ENCODE results near the gene PCDH10.
A peak's percentile ranks its signal among the peaks of the same experiment; 100 is the strongest.
"Not testable (repeated sequence)": the region's sequence is repeated elsewhere in the genome, so short reads cannot be mapped to it uniquely, and the experiment has no call there.

Gene PCDH10

DNA sequence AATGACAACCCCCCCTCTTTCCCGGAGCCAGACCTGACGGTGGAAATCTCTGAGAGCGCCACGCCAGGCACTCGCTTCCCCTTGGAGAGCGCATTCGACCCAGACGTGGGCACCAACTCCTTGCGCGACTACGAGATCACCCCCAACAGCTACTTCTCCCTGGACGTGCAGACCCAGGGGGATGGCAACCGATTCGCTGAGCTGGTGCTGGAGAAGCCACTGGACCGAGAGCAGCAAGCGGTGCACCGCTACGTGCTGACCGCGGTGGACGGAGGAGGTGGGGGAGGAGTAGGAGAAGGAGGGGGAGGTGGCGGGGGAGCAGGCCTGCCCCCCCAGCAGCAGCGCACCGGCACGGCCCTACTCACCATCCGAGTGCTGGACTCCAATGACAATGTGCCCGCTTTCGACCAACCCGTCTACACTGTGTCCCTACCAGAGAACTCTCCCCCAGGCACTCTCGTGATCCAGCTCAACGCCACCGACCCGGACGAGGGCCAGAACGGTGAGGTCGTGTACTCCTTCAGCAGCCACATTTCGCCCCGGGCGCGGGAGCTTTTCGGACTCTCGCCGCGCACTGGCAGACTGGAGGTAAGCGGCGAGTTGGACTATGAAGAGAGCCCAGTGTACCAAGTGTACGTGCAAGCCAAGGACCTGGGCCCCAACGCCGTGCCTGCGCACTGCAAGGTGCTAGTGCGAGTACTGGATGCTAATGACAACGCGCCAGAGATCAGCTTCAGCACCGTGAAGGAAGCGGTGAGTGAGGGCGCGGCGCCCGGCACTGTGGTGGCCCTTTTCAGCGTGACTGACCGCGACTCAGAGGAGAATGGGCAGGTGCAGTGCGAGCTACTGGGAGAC is 1.6 kb downstream of the PCDH10 start:
- peak; percentile 74 for DNase-seq

DNA sequence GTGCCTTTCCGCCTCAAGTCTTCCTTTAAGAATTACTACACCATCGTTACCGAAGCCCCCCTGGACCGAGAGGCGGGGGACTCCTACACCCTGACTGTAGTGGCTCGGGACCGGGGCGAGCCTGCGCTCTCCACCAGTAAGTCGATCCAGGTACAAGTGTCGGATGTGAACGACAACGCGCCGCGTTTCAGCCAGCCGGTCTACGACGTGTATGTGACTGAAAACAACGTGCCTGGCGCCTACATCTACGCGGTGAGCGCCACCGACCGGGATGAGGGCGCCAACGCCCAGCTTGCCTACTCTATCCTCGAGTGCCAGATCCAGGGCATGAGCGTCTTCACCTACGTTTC is 2.2 kb downstream of the PCDH10 start:
- no peak for DNase-seq

DNA sequence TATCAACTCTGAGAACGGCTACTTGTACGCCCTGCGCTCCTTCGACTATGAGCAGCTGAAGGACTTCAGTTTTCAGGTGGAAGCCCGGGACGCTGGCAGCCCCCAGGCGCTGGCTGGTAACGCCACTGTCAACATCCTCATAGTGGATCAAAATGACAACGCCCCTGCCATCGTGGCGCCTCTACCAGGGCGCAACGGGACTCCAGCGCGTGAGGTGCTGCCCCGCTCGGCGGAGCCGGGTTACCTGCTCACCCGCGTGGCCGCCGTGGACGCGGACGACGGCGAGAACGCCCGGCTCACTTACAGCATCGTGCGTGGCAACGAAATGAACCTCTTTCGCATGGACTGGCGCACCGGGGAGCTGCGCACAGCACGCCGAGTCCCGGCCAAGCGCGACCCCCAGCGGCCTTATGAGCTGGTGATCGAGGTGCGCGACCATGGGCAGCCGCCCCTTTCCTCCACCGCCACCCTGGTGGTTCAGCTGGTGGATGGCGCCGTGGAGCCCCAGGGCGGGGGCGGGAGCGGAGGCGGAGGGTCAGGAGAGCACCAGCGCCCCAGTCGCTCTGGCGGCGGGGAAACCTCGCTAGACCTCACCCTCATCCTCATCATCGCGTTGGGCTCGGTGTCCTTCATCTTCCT is 2.7 kb downstream of the PCDH10 start:
- DNase-seq, result peak; percentile 85

DNA sequence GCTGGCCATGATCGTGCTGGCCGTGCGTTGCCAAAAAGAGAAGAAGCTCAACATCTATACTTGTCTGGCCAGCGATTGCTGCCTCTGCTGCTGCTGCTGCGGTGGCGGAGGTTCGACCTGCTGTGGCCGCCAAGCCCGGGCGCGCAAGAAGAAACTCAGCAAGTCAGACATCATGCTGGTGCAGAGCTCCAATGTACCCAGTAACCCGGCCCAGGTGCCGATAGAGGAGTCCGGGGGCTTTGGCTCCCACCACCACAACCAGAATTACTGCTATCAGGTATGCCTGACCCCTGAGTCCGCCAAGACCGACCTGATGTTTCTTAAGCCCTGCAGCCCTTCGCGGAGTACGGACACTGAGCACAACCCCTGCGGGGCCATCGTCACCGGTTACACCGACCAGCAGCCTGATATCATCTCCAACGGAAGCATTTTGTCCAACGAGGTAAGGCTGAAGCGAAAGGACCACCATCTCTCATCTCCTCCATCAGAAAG is 3.3 kb downstream of the PCDH10 start:
- DNase-seq, result peak; percentile 66

DNA sequence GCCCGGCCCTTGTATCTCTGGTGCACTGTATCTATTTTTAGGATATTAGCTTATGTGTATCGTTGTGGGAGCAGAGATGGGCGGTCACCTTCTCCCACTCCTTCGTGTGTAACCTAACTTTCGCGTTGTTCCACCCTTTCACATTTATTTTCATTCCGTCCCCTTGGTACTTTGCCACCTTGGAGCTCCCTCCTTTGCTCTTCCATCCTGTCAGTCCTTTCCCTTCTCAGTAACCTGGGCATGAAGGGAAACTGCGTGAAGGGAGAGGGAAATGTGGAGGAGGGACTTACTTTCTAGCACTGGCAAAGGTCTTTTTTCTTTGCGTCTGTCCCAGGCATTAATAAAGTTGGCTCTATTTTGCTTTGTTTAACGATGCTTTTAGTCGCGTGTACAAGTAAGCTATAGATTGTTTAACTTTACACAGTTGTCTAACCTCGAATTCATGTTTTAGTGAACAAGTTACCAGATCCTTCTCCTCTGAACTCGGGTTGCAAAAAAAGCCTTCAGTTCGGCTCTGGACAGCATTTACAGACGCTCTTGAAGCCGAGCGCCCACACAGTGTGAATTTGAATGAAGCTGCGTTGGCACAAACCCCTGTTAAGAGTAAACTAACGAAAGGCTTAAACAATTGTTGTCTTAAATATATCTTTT is 3.9 kb downstream of the PCDH10 start:
- DNase-seq, result peak; percentile 51

DNA sequence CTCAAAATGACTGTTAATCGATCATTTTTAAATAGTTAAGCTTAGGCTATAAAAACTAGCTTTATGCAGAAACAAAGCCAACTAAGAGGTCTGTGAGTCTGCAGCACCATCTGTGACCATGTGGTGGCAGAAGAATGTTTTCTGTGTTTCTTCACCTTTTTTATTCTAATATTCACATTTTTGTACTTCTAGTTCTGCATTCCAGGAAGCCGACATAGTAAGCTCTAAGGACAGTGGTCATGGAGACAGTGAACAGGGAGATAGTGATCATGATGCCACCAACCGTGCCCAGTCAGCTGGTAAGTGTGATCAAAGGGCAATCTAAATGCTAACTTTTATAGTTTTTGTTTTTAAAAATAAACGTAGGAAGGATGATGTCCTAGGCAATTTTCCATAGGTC is 5.6 kb downstream of the PCDH10 start:
- peak; percentile 49 for DNase-seq

DNA sequence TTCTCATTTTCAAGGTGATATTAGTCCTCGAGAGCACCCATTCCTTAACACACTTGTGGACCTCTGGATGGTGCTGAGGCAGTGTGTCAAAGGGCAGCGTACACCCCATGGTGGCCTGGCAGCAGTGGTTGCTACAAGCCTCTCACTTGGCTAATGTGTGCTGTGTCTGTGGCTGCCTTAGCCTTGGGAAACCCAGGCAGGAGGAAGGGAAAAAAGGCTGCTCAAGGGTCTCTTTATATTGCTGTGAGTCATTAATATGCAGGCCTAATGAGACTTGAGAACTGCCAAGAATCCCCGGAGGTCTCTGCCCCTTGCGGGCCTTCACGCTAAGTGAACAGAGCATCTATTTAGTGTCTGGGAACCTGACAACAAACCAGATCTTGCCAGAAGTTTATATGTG is 7.0 kb downstream of the PCDH10 start:
- peak; percentile 74 for DNase-seq

DNA sequence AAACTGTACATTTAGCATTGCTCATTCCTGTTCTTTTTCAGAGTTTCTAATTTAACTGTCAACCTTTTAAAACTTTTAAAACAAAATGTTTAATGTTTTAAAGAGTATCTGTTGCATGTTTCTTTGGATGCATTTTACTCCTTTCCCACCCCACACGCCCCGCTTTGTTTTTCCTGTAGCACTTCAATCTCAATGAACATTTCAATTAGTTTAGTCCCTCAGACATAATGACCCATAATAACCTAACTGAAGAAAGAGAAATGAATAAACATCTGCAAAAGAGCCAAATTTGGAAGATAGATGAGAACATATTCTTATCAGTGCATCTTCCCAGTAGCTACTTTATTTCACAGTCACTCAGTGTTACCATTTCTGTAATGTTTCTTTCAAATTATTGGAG is 7.5 kb downstream of the PCDH10 start:
- no peak for DNase-seq

DNA sequence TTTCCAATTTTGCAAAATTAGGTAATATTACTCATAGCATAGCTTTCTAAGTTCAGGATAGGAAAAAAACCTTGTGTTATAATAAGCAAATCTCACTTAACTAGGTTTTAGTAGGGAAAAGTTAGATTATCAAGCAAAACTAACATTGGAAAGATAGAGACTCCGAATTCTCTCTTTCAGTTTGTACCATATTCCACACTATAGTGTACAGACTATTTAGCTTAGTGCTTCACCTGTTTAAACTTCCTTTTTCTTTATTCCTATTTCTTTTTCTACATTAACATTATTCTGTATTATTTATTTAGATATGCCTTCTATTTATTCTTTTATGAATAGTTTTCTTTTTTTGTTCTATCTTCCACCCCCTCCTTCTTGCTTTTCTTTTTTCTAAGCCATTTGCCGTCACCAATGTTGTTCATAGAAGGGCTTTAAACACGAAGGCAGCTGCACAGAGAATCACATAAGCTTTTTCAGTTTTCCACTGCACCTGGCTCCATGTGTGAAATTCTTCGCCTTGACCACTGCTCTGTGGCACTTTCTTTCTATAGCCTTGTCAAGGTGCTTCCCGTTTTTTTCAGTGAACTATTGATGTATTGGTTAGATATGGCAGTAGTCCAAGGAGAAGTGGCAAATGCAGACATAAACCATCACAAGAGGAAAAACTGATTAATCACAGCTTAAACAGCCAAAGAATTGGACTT is 8.5 kb downstream of the PCDH10 start:
- no peak for DNase-seq

DNA sequence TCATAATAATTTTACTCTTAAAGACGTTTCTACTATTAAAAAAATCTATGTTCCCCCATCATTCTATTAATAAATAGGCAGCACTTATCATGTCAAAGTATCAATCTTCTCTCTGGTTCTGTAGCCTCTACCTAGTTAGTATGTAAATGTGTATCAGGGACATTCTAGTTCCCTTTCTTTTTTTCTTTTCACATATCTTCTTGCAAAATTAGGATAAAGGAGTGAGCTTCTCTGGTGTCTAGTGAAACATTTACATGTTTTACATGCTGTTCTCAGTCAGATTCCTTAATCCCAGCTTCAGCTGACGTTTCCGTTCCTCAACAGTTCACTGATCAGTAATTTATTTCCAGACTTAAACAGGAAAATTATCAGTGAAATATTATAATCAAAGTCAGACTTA is 11.8 kb downstream of the PCDH10 start:
- DNase-seq, result no peak

DNA sequence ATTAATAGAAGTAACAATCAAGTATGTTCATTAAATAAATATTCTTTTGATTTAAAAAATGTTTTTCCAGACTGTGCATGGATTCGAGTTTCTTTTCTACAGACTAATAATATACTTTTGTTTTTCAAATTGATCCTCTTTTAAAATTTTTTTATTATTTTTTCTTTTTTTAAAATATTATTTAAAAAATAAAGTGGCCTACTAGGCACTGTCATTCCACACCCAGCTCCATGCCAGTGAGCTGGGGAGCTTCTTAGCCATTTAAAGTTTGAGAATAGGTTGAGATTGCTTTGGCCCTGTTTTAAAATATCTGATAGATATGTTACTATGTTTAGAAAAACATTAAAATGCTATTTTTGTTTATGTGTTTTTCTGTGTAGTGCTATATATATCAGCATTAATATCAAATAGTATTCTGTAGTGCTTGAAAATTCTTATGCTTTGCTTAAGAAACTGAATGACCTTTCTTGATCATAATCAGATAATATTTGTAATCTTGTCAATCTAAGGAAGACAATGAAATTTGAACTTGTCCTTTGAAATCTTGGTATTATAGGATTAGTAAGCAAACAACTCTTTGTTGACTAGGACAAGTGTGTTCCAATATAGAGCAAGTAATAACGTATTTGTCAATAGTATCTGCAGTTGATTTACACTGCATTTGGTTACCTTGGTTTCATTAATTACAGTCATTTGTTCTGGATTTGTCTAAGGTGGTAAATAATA is 12.6 kb downstream of the PCDH10 start:
- DNase-seq, result no peak

DNA sequence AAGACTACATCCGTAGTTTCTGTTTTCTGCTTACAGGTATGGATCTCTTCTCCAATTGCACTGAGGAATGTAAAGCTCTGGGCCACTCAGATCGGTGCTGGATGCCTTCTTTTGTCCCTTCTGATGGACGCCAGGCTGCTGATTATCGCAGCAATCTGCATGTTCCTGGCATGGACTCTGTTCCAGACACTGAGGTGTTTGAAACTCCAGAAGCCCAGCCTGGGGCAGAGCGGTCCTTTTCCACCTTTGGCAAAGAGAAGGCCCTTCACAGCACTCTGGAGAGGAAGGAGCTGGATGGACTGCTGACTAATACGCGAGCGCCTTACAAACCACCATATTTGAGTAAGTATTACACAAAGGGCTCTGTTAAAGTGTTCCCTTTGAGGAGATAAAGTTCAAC is 13.8 kb downstream of the PCDH10 start:
- peak; percentile 88 for DNase-seq

DNA sequence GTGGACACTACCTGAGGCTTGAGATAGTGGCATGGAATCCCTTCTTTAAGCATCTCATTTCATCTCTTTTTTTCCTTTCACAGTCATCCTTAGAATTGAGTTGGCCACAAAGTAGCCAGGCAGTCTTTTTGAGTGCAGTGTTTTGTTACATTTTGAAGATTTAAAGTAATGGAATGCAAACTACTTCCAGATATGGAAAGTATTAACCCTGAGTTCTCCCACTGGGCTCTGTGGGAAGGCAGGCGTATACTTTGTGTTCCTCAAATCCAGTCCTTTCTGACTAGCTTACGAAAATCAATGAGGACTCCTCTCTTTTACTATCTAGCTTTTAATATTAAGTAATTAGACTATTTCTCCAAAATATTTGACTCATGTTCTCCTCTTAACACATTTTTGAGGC is 29.9 kb downstream of the PCDH10 start:
- no peak for DNase-seq

DNA sequence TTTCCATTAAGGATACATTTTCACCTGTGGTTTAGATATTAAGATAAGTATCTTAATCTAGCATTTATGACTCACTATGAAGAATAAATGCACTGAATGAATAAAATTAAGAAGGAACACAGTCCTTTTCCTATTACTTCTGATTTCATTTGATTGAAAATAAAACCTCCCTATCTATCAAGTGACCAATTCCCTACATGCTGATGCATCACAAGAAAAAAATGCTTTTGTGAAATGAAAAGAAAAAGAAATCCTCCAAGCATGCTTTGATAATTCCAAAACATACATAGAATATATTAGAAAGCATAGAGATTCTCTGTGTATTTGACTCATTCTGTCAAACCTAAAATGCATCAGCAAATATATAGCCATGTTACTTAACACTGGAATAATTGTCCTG is 37.1 kb downstream of the PCDH10 start:
- no peak for DNase-seq

DNA sequence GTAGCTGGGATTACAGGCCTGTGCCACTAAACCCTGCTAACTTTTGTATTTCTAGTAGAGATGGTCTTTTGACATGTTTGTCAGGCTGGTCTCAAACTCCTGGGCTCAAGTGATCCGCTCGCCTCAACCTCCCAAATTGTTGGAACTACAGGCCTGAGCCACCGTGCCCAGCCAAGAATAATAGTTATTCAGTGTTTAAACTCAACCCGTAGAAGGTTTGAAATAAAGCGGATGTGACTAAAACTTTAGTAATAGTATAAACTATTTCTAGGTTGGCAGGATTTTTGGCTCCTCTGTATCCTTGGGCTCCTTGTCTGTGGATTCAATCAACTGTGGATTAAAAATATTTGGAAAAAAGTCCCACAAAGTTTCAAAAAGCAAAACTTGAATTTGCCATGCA is 37.8 kb downstream of the PCDH10 start:
- DNase-seq, result no peak

DNA sequence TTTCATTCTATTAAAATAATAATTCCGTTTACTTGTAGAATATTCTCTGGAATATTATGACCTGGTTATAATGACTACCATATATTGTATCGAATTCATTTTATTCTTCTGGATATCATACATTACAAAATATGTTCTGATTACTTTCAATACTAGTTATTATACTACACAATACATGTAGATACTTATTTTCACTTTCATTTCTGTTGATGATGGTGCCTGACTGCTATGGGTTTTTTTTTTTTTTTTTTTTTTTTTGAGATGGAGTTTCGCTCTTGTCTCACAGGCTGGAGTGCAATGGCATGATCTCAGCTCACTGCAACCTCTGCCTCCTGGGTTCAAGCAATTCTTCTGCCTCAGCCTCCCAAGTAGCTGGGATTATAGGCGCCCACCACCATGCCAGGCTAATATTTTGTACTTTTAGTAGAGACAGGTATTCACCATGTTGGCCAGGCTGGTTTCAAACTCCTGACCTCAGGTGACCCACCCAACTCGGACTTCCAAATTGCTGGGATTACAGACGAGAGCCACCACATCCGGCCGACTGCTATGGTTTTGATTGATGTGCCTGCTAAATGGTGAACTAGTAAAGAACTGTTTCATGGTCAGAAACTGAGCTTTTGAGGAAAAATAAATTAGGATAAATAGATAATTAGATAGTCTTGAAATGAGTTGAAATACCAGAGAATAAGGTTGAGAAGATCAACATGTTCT is 39.5 kb downstream of the PCDH10 start:
- no peak for DNase-seq

DNA sequence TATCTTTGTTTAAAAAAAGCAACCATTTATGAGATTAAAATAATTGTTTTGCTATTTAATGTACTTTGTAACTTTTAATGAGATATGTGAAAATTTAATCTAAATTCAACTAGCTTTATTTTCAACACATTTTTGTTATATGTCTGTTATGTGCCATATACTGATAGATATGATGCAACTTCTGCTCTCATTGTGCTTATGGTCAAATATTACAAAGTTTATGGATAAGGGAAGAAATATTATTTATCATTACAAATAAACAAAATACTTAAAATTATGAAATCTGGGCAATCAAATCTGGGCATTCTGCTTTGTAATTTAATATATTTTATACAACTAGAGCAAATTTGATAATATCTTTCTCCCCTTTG is 40.0 kb downstream of the PCDH10 start:
- DNase-seq, result no peak

DNA sequence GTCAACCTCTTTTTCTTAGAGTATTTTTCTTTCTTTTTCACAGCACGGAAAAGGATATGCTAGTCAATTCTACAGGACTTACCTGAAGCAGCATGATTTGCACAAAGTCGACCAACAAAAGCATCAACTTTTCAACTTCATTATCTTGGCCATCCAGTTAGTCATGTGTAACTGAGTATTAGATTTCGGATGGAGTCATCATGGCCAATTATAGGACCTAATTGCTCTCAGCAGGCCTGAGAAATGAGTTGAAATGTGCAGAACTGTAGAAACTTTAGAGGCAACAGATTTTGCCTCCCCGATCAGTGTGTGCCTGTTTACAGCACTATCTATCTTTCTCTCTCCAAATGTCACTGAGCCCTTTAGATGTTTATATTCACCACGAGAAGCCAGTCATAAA is 41.0 kb downstream of the PCDH10 start:
- DNase-seq, result no peak

DNA sequence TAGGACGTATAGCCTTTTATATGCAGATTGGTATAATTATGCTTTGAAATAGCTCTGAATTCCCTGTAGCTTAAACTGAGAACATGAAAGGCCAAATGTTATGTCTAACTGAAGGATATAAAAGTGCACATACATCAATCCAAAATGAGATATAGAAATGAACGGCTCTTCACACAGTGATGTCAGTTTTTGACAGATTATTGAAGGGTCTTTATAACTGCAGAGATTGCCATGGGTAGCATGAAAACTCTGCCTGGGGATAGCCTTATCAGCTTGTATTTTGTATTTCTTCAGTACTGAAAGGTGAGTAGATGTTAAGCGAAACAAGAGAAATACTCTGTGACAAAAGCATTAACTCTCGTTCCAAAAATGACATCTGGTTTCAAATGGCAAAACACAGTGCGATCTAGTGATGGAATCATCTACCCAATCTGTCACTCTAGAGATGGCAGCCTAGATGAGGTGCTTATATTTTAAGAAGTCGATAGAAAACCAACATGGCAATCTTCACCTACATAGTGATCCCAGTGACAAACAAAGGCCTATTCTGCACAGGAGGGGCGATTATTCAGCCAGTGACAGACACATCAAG is 59.7 kb downstream of the PCDH10 start:
- no peak for DNase-seq

DNA sequence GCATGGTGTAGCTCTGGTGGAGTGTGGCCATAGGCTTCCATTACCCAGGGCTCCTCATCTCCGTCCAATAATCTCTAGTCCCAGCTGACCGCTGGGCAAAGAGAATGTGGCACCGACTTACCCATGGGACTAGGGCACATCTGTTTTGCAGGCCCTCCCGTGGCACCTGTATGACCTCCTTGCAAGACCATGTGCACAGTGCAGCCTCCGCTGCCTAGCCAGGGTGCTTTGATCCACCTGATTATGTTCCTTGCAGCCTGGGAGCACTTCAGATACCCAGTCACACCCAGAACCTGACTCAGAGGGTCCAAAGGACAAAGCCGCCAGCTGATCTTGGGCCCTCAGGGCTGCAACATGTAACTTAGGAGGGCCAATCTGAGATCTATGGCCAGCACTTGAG is 84.8 kb downstream of the PCDH10 start:
- DNase-seq, result no peak

DNA sequence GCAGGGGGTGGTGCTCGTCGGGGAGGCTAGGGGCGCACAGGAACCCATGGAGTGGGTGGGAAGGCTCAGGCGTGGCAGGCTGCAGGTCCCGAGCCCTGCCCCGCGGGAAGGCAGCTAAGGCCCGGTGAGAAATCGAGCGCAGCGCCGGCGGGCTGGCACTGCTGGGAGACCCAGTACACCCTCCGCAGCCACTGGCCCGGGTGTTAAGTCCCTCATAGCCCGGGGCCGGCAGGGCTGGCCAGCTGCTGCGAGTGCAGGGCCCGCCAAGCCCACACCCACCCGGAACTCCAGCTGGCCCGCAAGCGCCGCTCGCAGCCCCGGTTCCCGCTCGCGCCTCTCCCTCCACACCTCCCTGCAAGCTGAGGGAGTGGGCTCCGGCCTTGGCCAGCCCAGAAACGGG is 91.4 kb downstream of the PCDH10 start:
- DNase-seq, result not testable (repeated sequence)
